ENCODE measurements around the gene FILIP1L. TPM values are rescaled to one million over a fixed set of nuclear protein-coding genes. Genes with fewer than 3 reads are reported as not detected.
A peak's percentile ranks its signal among the peaks of the same experiment; 100 is the strongest.

FILIP1L gene
- total RNA-seq, 3 donors from 2014 or later = 19.8 to 23.7 (median 23.3) TPM

- TF ChIP-seq CTCF (IDR thresholded peaks at IDR 0.05) (peak in 2 of 3 donors; percentile 8 to 41), POLR2AphosphoS5 (IDR thresholded peaks at IDR 0.05) (no peak)
- no peak overlapping the region for H3K4me3 ChIP-seq
- intact Hi-C loops (cut with DNase I; ENCODE audit: low total_unique reads) = no loop called here
- no peaks in the 10 kb centered on the region for H3K27me3 ChIP-seq
- H3K27ac ChIP-seq = no peak overlapping the region
- H3K9me3 ChIP-seq = no peaks in the 10 kb centered on the region
- no peak for DNase-seq (ENCODE audit: low spot score in 2 of 2)
- no peaks in the 10 kb centered on the region for H3K36me3 ChIP-seq
- no peaks in the 10 kb centered on the region for H3K4me1 ChIP-seq
These were observed 325.1 kb downstream of the FILIP1L start for GRCh38 chr3:99789011-99789721.

Other genes with a start within 250 kb of the FILIP1L start
- gene TBC1D23, start 146.5 kb upstream of the FILIP1L start, total RNA-seq = 10 to 100 TPM; 32.8 to 48.2 (median 42.9) TPM
- 10 to 100 TPM; 42.1 to 66.9 (median 43.3) TPM for gene NIT2, start 220.3 kb upstream of the FILIP1L start, total RNA-seq

All from breast epithelium (tissue), 4 donors.